Fibroblast of lung (primary cell): Measurements from ENCODE around the gene TPSG1.

Source experiments
- EZH2 ChIP-seq: IDR thresholded peaks from 2 replicates; pipeline ENCODE4 v1.5.1; 2012; ENCODE audit warnings: low read length, control low read depth, mild to moderate bottlenecking; ENCODE audit errors: missing control alignments
- TF ChIP-seq, protein P1 (sequence below), 2 donors: IDR thresholded peaks in 1 of 2; conservative IDR thresholded peaks in 1 of 2; 1 replicate in 1 of 2; 2 replicates in 1 of 2; pipeline ENCODE4 v1.5.1; 2011 to 2012; ENCODE audit warnings: low read length in 2 of 2, control low read depth in 1 of 2, inconsistent platforms in 1 of 2, low read depth in 1 of 2, mild to moderate bottlenecking in 1 of 2

DNA sequence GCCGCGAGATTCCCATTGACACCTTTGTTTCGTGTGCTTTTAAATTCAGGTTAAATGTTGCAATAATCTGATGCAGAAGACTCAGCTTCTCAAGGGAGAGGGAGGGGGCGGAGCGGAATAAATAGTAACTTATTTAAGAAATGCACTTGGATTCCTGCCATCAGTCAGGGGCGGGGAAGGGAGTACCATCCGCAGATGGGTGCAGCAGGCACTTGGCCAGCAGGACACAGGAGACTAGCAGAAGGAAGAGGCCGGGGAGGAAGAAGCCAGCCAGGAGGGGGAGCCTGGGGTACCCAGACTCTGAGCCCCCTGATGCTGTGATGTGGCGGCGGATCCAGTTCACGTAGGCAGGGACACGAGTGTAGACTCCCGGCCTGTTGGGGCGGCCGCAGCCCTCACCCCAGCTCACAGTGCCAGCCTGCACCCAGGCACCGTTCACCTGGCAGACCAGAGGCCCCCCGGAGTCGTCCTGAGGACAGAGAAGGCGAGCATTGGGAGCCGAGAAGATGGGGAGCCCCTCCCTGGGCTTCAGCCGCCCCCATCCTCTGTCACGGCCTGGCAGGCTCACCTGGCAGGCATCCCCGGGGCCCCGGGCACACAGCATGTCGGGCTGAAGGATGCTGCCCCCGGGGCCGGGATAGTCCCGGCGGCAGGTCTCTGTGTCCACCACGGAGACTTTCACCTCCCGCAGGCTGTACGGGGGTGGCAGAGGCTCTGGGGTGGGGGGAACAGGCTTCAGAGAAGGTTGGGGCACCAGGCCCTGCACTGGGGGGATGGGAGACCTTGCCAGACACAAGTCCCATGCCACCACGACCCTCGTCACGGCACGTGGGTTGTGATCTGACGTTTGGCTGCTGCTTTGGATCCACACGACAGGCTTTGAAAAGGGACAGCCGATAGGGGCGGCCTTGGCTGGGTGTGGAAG is 3.2 kb downstream of the TPSG1 start:
- TF ChIP-seq, protein P1, sequence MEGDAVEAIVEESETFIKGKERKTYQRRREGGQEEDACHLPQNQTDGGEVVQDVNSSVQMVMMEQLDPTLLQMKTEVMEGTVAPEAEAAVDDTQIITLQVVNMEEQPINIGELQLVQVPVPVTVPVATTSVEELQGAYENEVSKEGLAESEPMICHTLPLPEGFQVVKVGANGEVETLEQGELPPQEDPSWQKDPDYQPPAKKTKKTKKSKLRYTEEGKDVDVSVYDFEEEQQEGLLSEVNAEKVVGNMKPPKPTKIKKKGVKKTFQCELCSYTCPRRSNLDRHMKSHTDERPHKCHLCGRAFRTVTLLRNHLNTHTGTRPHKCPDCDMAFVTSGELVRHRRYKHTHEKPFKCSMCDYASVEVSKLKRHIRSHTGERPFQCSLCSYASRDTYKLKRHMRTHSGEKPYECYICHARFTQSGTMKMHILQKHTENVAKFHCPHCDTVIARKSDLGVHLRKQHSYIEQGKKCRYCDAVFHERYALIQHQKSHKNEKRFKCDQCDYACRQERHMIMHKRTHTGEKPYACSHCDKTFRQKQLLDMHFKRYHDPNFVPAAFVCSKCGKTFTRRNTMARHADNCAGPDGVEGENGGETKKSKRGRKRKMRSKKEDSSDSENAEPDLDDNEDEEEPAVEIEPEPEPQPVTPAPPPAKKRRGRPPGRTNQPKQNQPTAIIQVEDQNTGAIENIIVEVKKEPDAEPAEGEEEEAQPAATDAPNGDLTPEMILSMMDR (conservative IDR thresholded peaks at IDR 0.05 in 1 of 2, IDR thresholded peaks at IDR 0.05 in 1 of 2; ENCODE audit: low read depth in 1 of 2, low read length in 2 of 2) = no peak
- no peak for TF ChIP-seq EZH2
